Chondrocyte (in vitro differentiated cells): Measurements from ENCODE around the gene IHH. TPM values are rescaled to one million over a fixed set of nuclear protein-coding genes. Genes with fewer than 3 reads are reported as not detected.

Source experiments
- DNase-seq: peaks from one replicate; pipeline ENCODE4 v3.0.0; 2021; ENCODE audit warnings: mixed read lengths, low spot score
- H3K27ac Mint-ChIP-seq: one replicate; pipeline ENCODE4 v1.8.0; 2021; ENCODE audit warnings: mild to moderate bottlenecking, moderate library complexity, mixed read lengths; ENCODE audit not compliant: unreplicated experiment
- H3K27me3 Mint-ChIP-seq: 2 replicates; pipeline ENCODE4 v1.8.0; 2021; ENCODE audit warnings: low read depth, mixed read lengths
- H3K36me3 Mint-ChIP-seq: 2 replicates; pipeline ENCODE4 v1.8.0; 2021; ENCODE audit warnings: low read depth, mixed read lengths
- H3K4me1 Mint-ChIP-seq: 2 replicates; pipeline ENCODE4 v1.8.0; 2021; ENCODE audit warnings: low read depth, mild to moderate bottlenecking, mixed read lengths
- H3K4me3 Mint-ChIP-seq: one replicate; pipeline ENCODE4 v1.8.0; 2021; ENCODE audit warnings: mild to moderate bottlenecking, moderate library complexity, mixed read lengths; ENCODE audit not compliant: unreplicated experiment
- H3K9me3 Mint-ChIP-seq: 2 replicates; pipeline ENCODE4 v1.8.0; 2021; ENCODE audit warnings: low read depth, mixed read lengths
- CTCF ChIP-seq: fragments of 200-600 bp; sonication (generic); IDR thresholded peaks from 2 replicates; pipeline ENCODE4 v1.5.0; 2021; ENCODE audit warnings: antibody characterized with exemption, mild to moderate bottlenecking, moderate library complexity
- total RNA-seq: library from RNA; stranded (reverse); gene quantifications from 3 replicates; pipeline ENCODE4 v1.2.1, GENCODE V29; 2021

IHH gene
- total RNA-seq, 1 donor from 2014 or later, result not detected

- DNase-seq, result no peak
- peaks cover 65% of the 10 kb centered on the region for H3K27me3 Mint-ChIP-seq
- H3K36me3 Mint-ChIP-seq, result no peaks in the 10 kb centered on the region
- no peak overlapping the region for H3K4me3 Mint-ChIP-seq
- no peak overlapping the region for H3K27ac Mint-ChIP-seq
- no peaks in the 10 kb centered on the region for H3K9me3 Mint-ChIP-seq
- no peak for TF ChIP-seq CTCF
- no peaks in the 10 kb centered on the region for H3K4me1 Mint-ChIP-seq
Observed at GRCh38 chr2:219031005-219031738, 29.5 kb downstream of the IHH start.

- DNase-seq, result no peak
- no peak overlapping the region for H3K4me3 Mint-ChIP-seq
- no peaks in the 10 kb centered on the region for H3K36me3 Mint-ChIP-seq
- no peak for TF ChIP-seq CTCF
- no peak overlapping the region for H3K27ac Mint-ChIP-seq
- no peaks in the 10 kb centered on the region for H3K9me3 Mint-ChIP-seq
- peaks cover 60% of the 10 kb centered on the region for H3K27me3 Mint-ChIP-seq
- no peaks in the 10 kb centered on the region for H3K4me1 Mint-ChIP-seq
Observed at GRCh38 chr2:219030177-219030940, 30.4 kb downstream of the IHH start.

- peaks cover 60% of the 10 kb centered on the region for H3K27me3 Mint-ChIP-seq
- H3K36me3 Mint-ChIP-seq, result no peaks in the 10 kb centered on the region
- no peak for DNase-seq
- TF ChIP-seq CTCF, result peak; percentile 91
- no peak overlapping the region for H3K4me3 Mint-ChIP-seq
- H3K27ac Mint-ChIP-seq, result no peak overlapping the region
- no peaks in the 10 kb centered on the region for H3K9me3 Mint-ChIP-seq
- H3K4me1 Mint-ChIP-seq, result no peaks in the 10 kb centered on the region
Observed at GRCh38 chr2:219029829-219030165, 30.9 kb downstream of the IHH start.

- no peaks in the 10 kb centered on the region for H3K36me3 Mint-ChIP-seq
- no peak for DNase-seq
- peaks cover 58% of the 10 kb centered on the region for H3K27me3 Mint-ChIP-seq
- H3K27ac Mint-ChIP-seq, result no peak overlapping the region
- no peaks in the 10 kb centered on the region for H3K9me3 Mint-ChIP-seq
- TF ChIP-seq CTCF, result no peak
- H3K4me3 Mint-ChIP-seq, result no peak overlapping the region
- H3K4me1 Mint-ChIP-seq, result no peaks in the 10 kb centered on the region
Observed at GRCh38 chr2:219028996-219029828, 31.5 kb downstream of the IHH start.

- Mint-ChIP-seq H3K27me3 (peaks cover 49% of the 10 kb centered on the region), H3K36me3 (no peaks in the 10 kb centered on the region), H3K4me1 (no peaks in the 10 kb centered on the region), H3K9me3 (no peaks in the 10 kb centered on the region), H3K27ac (no peak overlapping the region), H3K4me3 (no peak overlapping the region)
- DNase-seq, result no peak
- TF ChIP-seq CTCF, result no peak
Observed at GRCh38 chr2:219028141-219028540, 32.6 kb downstream of the IHH start.
